ENCODE results near the gene DPP3.

The DPP3 gene

DNA sequence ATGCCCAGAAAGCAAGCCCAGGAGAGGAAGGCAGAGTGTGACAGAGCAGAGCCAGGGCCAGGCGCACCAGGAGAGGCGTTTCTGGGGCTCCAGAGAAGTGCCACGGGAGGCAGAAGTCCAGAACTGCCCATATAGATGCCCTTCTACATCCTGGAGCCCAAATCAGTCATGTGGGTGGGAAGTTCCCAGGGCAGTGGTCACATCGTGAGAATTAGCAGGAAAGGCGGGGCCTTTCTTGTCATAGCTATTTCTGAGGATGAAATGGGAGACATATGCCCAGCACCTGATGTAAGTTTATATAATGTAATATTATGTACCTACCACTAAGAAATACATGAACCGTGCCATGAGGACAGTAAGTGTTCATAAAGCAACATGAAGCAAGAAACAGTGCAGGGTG is 52.5 kb downstream of the DPP3 start:
- POLR2A ChIA-PET: interaction anchor here (1.0 to 1.6 kb wide), 3 partner anchors 13 to 18 kb away, joined by 3 to 5 read pairs (median 3); partner anchors contain the start of gene ZDHHC24
- Histone ChIP-seq H3K4me3 (ENCODE audit: low read depth, low read length) (no peak overlapping the region), H3K36me3 (ENCODE audit: control insufficient read depth in 2 of 2, insufficient read depth in 1 of 2, low read length in 2 of 2) (peaks cover 0 to 28% of the 10 kb centered on the region in 2 experiments; a peak in 2 of 3 replicates), H3K9me3 (ENCODE audit: control insufficient read depth, insufficient read depth, low read depth, low read length) (no peaks in the 10 kb centered on the region), H3K4me1 (ENCODE audit: control insufficient read depth, insufficient read depth, low read length) (no peaks in the 10 kb centered on the region), H3K27ac (ENCODE audit: extremely low read depth, low read depth, low read length) (no peak overlapping the region)
- CTCF ChIA-PET: interaction anchor here (0.6 kb wide), 1 partner anchor 121 kb away, joined by 3 read pairs; no protein-coding TSS in a partner anchor
- TF ChIP-seq, protein P1, sequence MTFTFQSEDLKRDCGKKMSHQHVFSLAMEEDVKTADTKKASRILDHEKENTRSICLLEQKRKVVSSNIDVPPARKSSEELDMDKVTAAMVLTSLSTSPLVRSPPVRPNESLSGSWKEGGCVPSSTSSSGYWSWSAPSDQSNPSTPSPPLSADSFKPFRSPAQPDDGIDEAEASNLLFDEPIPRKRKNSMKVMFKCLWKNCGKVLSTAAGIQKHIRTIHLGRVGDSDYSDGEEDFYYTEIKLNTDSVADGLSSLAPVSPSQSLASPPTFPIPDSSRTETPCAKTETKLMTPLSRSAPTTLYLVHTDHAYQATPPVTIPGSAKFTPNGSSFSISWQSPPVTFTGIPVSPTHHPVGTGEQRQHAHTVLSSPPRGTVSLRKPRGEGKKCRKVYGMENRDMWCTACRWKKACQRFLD (tag by site-specific recombination; IDR thresholded peaks at IDR 0.05): no peak
- TF ChIP-seq ZNF266 (tag by site-specific recombination; IDR thresholded peaks at IDR 0.05; ENCODE audit: low read depth) (no peak), ZNF354C (tag by site-specific recombination; IDR thresholded peaks at IDR 0.05; ENCODE audit: borderline replicate concordance, low read depth) (no peak), ZNF121 (tag by site-specific recombination; IDR thresholded peaks at IDR 0.05) (no peak), ZNF629 (tag by site-specific recombination; IDR thresholded peaks at IDR 0.05) (no peak), ZNF792 (tag by site-specific recombination; IDR thresholded peaks at IDR 0.05) (no peak), ZNF514 (tag by site-specific recombination; IDR thresholded peaks at IDR 0.05) (no peak), ZNF341 (tag by site-specific recombination; IDR thresholded peaks at IDR 0.05; ENCODE audit: low read depth) (no peak), ZNF600 (tag by site-specific recombination; IDR thresholded peaks at IDR 0.05) (no peak), GLIS1 (tag by site-specific recombination; IDR thresholded peaks at IDR 0.05) (no peak), ZNF626 (tag by site-specific recombination; IDR thresholded peaks at IDR 0.05) (no peak), BCL11A (tag by site-specific recombination; IDR thresholded peaks at IDR 0.05; ENCODE audit: low read depth) (no peak)
- TF ChIP-seq, protein P2, sequence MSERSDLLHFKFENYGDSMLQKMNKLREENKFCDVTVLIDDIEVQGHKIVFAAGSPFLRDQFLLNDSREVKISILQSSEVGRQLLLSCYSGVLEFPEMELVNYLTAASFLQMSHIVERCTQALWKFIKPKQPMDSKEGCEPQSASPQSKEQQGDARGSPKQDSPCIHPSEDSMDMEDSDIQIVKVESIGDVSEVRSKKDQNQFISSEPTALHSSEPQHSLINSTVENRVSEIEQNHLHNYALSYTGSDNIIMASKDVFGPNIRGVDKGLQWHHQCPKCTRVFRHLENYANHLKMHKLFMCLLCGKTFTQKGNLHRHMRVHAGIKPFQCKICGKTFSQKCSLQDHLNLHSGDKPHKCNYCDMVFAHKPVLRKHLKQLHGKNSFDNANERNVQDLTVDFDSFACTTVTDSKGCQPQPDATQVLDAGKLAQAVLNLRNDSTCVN (tag by site-specific recombination; optimal IDR thresholded peaks at IDR 0.05): no peak
- TF ChIP-seq, protein P3, sequence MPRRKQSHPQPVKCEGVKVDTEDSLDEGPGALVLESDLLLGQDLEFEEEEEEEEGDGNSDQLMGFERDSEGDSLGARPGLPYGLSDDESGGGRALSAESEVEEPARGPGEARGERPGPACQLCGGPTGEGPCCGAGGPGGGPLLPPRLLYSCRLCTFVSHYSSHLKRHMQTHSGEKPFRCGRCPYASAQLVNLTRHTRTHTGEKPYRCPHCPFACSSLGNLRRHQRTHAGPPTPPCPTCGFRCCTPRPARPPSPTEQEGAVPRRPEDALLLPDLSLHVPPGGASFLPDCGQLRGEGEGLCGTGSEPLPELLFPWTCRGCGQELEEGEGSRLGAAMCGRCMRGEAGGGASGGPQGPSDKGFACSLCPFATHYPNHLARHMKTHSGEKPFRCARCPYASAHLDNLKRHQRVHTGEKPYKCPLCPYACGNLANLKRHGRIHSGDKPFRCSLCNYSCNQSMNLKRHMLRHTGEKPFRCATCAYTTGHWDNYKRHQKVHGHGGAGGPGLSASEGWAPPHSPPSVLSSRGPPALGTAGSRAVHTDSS (tag by site-specific recombination; IDR thresholded peaks at IDR 0.05): no peak
- TF ChIP-seq, protein P4, sequence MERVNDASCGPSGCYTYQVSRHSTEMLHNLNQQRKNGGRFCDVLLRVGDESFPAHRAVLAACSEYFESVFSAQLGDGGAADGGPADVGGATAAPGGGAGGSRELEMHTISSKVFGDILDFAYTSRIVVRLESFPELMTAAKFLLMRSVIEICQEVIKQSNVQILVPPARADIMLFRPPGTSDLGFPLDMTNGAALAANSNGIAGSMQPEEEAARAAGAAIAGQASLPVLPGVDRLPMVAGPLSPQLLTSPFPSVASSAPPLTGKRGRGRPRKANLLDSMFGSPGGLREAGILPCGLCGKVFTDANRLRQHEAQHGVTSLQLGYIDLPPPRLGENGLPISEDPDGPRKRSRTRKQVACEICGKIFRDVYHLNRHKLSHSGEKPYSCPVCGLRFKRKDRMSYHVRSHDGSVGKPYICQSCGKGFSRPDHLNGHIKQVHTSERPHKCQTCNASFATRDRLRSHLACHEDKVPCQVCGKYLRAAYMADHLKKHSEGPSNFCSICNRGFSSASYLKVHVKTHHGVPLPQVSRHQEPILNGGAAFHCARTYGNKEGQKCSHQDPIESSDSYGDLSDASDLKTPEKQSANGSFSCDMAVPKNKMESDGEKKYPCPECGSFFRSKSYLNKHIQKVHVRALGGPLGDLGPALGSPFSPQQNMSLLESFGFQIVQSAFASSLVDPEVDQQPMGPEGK (tag by site-specific recombination; IDR thresholded peaks at IDR 0.05): no peak
- TF ChIP-seq, protein P5, sequence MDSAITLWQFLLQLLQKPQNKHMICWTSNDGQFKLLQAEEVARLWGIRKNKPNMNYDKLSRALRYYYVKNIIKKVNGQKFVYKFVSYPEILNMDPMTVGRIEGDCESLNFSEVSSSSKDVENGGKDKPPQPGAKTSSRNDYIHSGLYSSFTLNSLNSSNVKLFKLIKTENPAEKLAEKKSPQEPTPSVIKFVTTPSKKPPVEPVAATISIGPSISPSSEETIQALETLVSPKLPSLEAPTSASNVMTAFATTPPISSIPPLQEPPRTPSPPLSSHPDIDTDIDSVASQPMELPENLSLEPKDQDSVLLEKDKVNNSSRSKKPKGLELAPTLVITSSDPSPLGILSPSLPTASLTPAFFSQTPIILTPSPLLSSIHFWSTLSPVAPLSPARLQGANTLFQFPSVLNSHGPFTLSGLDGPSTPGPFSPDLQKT (IDR thresholded peaks at IDR 0.05; ENCODE audit: borderline replicate concordance, low read depth, low read length): no peak

DNA sequence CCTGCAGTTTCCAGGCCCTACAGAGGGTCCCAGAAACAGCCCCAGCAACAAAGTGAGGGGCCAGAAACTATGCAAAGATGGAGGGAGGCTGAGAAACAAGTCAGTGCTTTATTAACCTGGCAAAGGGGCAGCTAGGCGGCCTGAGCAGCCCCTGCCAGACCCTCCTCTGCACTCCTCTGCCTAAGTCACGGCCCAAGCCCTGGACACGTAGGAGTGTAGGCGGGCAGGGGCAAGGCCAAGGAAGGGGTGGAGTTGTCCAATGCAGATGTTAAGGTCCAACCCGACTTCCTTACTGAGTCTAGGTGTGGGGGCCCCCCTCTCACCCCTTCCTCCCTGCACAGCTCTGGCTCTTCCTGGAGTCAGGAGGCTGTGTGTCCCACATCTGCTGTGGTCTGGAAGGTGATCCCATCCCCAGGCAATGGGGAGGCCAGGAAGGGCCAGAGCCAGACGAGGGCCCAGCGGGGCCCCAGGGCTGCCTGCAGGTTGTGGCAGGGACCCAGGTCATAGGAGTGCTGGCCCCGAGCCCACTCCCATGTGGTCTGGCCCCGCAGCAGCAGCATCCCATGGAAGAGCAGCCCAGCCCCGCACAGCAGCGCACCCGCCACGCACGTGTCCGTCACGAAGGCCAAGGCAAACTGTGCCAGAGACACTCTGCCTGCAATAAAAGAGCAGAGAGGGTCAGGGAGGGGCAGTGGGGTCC is 59.1 kb downstream of the DPP3 start:
- CTCF ChIA-PET: no interaction called here
- POLR2A ChIA-PET: no interaction called here
- Histone ChIP-seq H3K4me1 (ENCODE audit: control insufficient read depth, insufficient read depth, low read length) (no peaks in the 10 kb centered on the region), H3K36me3 (ENCODE audit: control insufficient read depth in 2 of 2, insufficient read depth in 1 of 2, low read length in 2 of 2) (peaks cover 0 to 57% of the 10 kb centered on the region in 2 experiments; a peak in 2 of 3 replicates), H3K27ac (ENCODE audit: extremely low read depth, low read depth, low read length) (no peak overlapping the region), H3K9me3 (ENCODE audit: control insufficient read depth, insufficient read depth, low read depth, low read length) (no peaks in the 10 kb centered on the region), H3K4me3 (ENCODE audit: low read depth, low read length) (no peak overlapping the region)
- TF ChIP-seq, protein P6, sequence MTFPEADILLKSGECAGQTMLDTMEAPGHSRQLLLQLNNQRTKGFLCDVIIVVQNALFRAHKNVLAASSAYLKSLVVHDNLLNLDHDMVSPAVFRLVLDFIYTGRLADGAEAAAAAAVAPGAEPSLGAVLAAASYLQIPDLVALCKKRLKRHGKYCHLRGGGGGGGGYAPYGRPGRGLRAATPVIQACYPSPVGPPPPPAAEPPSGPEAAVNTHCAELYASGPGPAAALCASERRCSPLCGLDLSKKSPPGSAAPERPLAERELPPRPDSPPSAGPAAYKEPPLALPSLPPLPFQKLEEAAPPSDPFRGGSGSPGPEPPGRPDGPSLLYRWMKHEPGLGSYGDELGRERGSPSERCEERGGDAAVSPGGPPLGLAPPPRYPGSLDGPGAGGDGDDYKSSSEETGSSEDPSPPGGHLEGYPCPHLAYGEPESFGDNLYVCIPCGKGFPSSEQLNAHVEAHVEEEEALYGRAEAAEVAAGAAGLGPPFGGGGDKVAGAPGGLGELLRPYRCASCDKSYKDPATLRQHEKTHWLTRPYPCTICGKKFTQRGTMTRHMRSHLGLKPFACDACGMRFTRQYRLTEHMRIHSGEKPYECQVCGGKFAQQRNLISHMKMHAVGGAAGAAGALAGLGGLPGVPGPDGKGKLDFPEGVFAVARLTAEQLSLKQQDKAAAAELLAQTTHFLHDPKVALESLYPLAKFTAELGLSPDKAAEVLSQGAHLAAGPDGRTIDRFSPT (tag by site-specific recombination; IDR thresholded peaks at IDR 0.05): no peak
- TF ChIP-seq, protein P5 (IDR thresholded peaks at IDR 0.05; ENCODE audit: borderline replicate concordance, low read depth, low read length): no peak
- no peak for TF ChIP-seq ZNF830 (tag by site-specific recombination; IDR thresholded peaks at IDR 0.05; ENCODE audit: low read depth)
- TF ChIP-seq, protein P7, sequence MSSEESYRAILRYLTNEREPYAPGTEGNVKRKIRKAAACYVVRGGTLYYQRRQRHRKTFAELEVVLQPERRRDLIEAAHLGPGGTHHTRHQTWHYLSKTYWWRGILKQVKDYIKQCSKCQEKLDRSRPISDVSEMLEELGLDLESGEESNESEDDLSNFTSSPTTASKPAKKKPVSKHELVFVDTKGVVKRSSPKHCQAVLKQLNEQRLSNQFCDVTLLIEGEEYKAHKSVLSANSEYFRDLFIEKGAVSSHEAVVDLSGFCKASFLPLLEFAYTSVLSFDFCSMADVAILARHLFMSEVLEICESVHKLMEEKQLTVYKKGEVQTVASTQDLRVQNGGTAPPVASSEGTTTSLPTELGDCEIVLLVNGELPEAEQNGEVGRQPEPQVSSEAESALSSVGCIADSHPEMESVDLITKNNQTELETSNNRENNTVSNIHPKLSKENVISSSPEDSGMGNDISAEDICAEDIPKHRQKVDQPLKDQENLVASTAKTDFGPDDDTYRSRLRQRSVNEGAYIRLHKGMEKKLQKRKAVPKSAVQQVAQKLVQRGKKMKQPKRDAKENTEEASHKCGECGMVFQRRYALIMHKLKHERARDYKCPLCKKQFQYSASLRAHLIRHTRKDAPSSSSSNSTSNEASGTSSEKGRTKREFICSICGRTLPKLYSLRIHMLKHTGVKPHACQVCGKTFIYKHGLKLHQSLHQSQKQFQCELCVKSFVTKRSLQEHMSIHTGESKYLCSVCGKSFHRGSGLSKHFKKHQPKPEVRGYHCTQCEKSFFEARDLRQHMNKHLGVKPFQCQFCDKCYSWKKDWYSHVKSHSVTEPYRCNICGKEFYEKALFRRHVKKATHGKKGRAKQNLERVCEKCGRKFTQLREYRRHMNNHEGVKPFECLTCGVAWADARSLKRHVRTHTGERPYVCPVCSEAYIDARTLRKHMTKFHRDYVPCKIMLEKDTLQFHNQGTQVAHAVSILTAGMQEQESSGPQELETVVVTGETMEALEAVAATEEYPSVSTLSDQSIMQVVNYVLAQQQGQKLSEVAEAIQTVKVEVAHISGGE (tag by site-specific recombination; conservative IDR thresholded peaks at IDR 0.05; ENCODE audit: low read depth): no peak
